Mononuclear cell (primary cell): Measurements from ENCODE around the gene TAX1BP3. TPM values are rescaled to one million over a fixed set of nuclear protein-coding genes. Genes with fewer than 3 reads are reported as not detected.
A peak's percentile ranks its signal among the peaks of the same experiment; 100 is the strongest.

Source experiments
- H3K27me3 ChIP-seq: 2 replicates; pipeline ENCODE4 v1.6.0; 2011; ENCODE audit warnings: low read length, control low read depth; ENCODE audit not compliant: insufficient read depth
- H3K4me1 ChIP-seq: 2 replicates; pipeline ENCODE4 v1.5.1; 2011; ENCODE audit warnings: mild to moderate bottlenecking, low read length, control low read depth; ENCODE audit not compliant: insufficient read depth
- H3K4me3 ChIP-seq: 2 replicates; pipeline ENCODE4 v1.5.1; 2011; ENCODE audit warnings: mild to moderate bottlenecking, low read length, moderate library complexity
- H3K9me3 ChIP-seq: 2 replicates; pipeline ENCODE4 v1.5.1; 2011; ENCODE audit warnings: low read depth, mild to moderate bottlenecking, control low read depth, low read length
- total RNA-seq: library from RNA; depleted of rRNA; stranded (reverse); fragments of >200 nt; gene quantifications from one replicate; pipeline ENCODE4 v1.2.3, GENCODE V29; 2012

Gene TAX1BP3
- total RNA-seq, 1 donor = 25.4 TPM

GRCh38 chr17:3678095-3678820 is 9.9 kb upstream of the TAX1BP3 start:
- Histone ChIP-seq H3K4me1 (peaks cover 13% of the 10 kb centered on the region), H3K4me3 (no peak overlapping the region), H3K27me3 (no peaks in the 10 kb centered on the region), H3K9me3 (no peaks in the 10 kb centered on the region)

- H3K4me1 ChIP-seq = peaks cover 8% of the 10 kb centered on the region
- no peaks in the 10 kb centered on the region for H3K27me3 ChIP-seq
- H3K9me3 ChIP-seq = no peaks in the 10 kb centered on the region
- H3K4me3 ChIP-seq = no peak overlapping the region
These were observed 7.5 kb upstream of the TAX1BP3 start for GRCh38 chr17:3675886-3676285.

DNA sequence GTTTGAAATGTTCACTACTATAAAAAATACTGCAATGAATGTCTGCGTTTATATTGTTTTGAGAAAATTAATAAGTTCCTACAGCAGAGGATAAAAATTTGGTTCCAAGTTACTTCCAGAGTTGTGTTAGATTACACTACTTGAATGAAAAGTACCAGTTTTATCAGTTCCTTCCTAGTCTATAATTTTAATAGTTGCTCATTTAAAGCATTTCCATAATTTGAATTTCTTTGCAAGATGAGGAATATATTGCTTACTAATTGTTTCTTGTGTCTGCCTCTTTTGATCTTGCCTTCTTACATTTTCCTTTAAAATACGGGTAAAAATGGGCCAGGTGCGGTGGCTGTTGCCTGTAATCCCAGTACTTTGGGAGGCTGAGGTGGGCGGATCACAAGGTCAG is 4.2 kb upstream of the TAX1BP3 start:
- H3K27me3 ChIP-seq = no peaks in the 10 kb centered on the region
- H3K4me3 ChIP-seq = no peak overlapping the region
- no peaks in the 10 kb centered on the region for H3K9me3 ChIP-seq
- peaks cover 19% of the 10 kb centered on the region for H3K4me1 ChIP-seq

DNA sequence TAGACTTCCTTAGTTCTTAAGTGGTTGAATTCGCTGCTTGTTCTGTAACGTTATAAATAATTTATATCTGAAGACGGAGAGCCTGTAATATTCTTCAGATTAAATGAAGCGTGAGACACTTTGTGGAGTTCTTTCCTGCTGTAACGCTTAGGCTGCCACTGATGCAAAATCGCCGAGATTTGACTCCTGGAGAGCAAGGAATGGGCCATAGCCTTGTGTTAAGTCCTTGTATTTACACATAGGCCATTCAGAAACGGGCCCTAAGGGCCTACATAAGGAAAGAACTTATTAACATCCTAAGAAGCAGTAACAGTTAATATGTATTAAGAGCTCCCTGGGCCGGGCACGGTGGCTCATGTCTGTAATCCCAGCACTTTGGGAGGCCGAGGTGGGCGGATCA is 1.2 kb upstream of the TAX1BP3 start:
- peaks cover 24% of the 10 kb centered on the region for H3K4me1 ChIP-seq
- H3K9me3 ChIP-seq = no peaks in the 10 kb centered on the region
- H3K4me3 ChIP-seq = peak overlapping the region; percentile 97
- H3K27me3 ChIP-seq = no peaks in the 10 kb centered on the region

GRCh38 chr17:3669085-3669347 is 638 bp upstream of the TAX1BP3 start:
- H3K27me3 ChIP-seq = no peaks in the 10 kb centered on the region
- peaks cover 24% of the 10 kb centered on the region for H3K4me1 ChIP-seq
- no peaks in the 10 kb centered on the region for H3K9me3 ChIP-seq
- peak overlapping the region; percentile 97 for H3K4me3 ChIP-seq

GRCh38 chr17:3667366-3668278 is 756 bp downstream of the TAX1BP3 start:
- Histone ChIP-seq H3K4me3 (peak overlapping the region; percentile 97), H3K9me3 (no peaks in the 10 kb centered on the region), H3K4me1 (peaks cover 24% of the 10 kb centered on the region)

DNA sequence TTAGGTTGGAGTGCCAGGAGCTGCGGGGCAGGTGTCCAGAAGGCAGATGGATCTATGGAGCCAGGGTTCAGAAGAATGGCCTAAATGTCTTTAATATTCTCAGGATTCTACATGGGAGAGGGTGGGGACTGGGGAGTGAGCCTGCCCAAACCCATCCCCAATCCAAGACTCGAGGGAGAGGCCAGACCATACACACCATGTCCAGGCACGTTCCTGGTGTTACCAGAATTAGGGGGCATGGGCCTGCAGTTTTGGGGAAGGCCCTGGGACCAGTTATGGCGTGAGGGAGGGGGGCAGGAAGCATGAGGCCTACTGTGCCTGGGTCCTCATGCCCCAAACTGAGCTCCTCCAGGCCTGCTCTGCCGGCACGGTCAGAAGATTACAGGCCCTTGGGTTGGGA is 1.9 kb downstream of the TAX1BP3 start:
- Histone ChIP-seq H3K4me1 (peaks cover 24% of the 10 kb centered on the region), H3K9me3 (no peaks in the 10 kb centered on the region), H3K4me3 (no peak overlapping the region), H3K27me3 (no peaks in the 10 kb centered on the region)

More at GRCh38 chr17:3667366-3668278, 756 bp downstream of the TAX1BP3 start:
- no peaks in the 10 kb centered on the region for H3K27me3 ChIP-seq

DNA sequence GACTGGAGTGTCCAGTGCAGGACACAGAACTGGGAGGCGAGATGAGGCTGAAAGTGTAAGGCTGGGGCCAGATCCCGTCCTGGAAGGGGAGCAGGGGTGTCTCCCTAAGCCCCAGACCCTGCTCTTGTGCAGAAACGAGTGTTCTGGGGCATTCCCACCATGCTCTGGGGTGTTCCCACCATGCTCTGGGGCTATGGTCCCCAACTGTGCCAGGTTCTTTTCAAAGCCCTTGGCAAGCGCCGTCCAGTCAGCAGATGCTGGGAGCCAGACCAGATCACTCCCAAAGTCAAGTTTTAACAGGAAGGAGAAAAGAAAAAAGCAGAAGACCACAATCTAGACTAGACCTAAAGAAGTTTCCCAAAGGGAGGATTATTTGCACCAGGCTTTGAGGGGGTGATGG is 2.5 kb downstream of the TAX1BP3 start:
- H3K27me3 ChIP-seq = no peaks in the 10 kb centered on the region
- H3K9me3 ChIP-seq = no peaks in the 10 kb centered on the region
- H3K4me3 ChIP-seq = no peak overlapping the region
- peaks cover 24% of the 10 kb centered on the region for H3K4me1 ChIP-seq

DNA sequence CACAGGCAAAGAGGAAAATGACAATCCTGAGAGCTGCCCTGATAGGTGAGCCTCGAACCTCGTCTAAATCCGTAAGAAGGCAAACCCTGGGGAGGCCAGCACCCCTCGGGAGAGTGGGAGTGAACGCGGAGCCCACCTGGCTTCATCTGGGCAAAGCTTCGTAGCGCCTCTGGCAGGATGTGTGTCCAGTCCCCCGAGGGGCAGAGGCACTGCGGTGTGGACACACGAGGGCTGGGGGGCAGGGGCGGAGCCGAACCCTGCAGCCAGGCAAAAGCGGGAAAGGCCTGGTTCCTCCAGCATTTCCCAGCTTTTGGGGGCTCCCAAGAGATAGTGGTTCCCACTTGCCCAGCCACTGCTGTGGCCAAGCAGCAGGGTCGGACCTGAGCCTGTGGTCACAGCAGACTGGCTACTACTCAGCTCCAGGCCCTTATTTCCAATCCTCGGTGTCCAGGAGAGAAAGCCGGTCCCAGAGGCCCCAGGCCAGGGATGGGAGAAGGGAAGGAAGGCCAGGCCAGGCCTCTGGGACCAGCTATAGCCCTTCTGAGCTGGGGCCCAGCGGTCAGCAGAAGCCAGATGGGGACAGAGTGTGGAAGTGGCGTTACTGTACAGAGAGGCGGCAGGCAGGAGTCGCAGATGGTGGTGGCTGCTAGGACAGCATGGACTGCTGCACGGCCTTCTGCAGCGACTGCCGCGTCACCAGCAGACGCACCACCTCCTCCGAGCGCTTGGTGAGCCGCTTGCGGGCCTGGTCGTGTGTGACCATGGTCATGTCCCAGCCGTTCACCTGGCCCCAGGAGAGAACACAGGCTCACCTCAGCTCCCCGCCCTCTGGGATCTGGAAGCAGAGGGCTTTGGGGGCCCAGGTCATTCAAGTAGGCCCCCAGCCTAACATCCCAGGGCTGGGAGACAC is 5.0 kb downstream of the TAX1BP3 start:
- no peaks in the 10 kb centered on the region for H3K27me3 ChIP-seq
- H3K9me3 ChIP-seq = no peaks in the 10 kb centered on the region
- H3K4me1 ChIP-seq = peaks cover 10% of the 10 kb centered on the region
- H3K4me3 ChIP-seq = no peak overlapping the region

DNA sequence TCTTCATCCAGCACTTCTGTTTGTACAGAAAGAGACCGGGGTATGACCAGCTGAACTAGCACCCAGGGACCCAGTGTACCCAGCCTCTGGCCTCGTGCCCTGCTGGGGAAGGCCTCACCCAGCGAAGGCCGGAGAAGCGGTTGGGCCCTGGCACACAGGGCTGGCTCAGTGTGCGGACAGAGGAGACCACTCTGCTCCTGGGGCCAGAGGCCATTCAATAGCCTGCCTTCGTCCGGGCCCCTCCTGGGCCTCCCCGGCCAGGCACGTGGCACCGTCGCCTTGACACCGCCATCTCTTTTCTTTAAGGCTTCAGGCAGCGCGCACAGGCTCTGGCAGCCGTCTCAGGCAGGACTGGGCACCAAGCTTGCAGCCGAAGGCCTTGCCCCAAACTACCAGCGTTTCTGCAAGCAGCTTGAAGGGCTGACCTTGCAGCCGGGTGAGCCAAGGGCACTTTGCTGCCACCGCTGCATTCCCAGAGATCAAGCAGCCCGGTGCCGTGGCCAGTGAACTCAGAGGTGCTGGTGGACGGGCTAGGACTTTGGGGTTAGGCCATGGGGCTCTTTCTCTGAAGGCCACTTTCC is 8.0 kb downstream of the TAX1BP3 start:
- H3K27me3 ChIP-seq = no peaks in the 10 kb centered on the region
- H3K9me3 ChIP-seq = no peaks in the 10 kb centered on the region
- no peak overlapping the region for H3K4me3 ChIP-seq
- H3K4me1 ChIP-seq = no peaks in the 10 kb centered on the region

GRCh38 chr17:3659541-3660111 is 8.8 kb downstream of the TAX1BP3 start:
- Histone ChIP-seq H3K4me3 (no peak overlapping the region), H3K27me3 (no peaks in the 10 kb centered on the region), H3K9me3 (no peaks in the 10 kb centered on the region), H3K4me1 (no peaks in the 10 kb centered on the region)

DNA sequence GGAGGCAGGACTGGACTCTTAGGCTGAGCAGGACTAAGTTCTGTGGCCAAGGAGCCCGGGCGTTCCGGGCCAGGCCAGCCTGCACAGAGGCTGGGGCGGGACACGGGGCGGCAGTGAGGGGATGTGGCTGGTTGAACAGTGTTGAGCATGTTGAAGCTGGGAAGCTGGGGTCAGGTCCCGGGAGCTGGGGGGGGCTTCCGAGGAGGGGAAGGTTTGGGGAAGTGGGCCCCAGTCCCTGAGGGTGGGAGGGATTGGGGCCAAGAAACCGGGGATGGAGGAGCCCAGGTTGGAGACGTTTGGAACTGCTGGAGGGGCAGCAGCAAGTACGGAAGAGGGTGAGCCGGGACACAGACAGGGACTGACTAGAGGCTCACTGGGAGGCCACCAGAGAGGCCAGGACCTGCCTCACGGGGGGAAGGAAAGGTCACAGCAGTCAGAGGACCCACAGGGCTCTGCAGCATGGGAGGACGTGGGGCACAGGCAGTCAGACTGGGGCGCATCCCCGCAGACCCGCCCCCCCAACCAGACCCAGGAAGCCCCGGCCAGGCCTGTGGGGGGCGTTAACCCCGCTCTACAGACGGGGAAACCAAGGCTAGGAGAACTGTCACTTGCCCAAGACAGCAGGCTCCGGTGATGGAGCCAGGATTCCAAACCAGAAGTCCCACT is 9.5 kb downstream of the TAX1BP3 start:
- H3K4me1 ChIP-seq = no peaks in the 10 kb centered on the region
- H3K4me3 ChIP-seq = no peak overlapping the region
- no peaks in the 10 kb centered on the region for H3K27me3 ChIP-seq
- H3K9me3 ChIP-seq = no peaks in the 10 kb centered on the region

GRCh38 chr17:3657874-3658783 is 10.2 kb downstream of the TAX1BP3 start:
- H3K27me3 ChIP-seq = no peaks in the 10 kb centered on the region
- H3K4me3 ChIP-seq = no peak overlapping the region
- H3K9me3 ChIP-seq = no peaks in the 10 kb centered on the region
- H3K4me1 ChIP-seq = no peaks in the 10 kb centered on the region
